Effector CD8-positive, alpha-beta T cell (primary cell): Measurements from ENCODE around the gene ERBB3.

Experiments used
- DNase-seq: peaks from one replicate; lab custom pipeline; 2025; lab: John Stamatoyannopoulos, UW

The ERBB3 gene

GRCh38 chr12:56130876-56131275 is 50.9 kb downstream of the ERBB3 start:
- no peak for DNase-seq

DNA sequence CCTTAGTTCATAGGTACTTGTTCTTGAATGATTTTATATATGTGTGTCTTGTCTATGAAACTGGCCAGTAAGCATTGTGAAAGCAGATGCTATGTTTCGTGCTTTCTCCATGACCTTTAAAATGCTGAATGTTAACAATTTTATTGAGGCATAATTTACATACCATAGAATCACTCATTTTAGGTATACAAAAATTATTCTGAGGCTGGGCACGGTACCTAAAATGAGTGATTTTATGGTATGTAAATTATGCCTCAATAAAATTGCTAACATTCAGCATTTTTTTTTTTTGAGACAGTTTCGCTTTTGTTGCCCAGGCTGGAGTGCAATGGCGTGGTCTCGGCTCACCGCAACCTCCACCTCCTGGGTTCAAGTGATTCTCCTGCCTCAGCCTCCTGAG is 54.9 kb downstream of the ERBB3 start:
- DNase-seq: no peak

GRCh38 chr12:56137853-56138571 is 58.0 kb downstream of the ERBB3 start:
- DNase-seq: no peak

- DNase-seq: no peak
These were observed 62.2 kb downstream of the ERBB3 start for GRCh38 chr12:56141946-56142784.

GRCh38 chr12:56143217-56143616 is 63.3 kb downstream of the ERBB3 start:
- DNase-seq: no peak

- DNase-seq: no peak
These were observed 63.9 kb downstream of the ERBB3 start for GRCh38 chr12:56143870-56144269.

DNA sequence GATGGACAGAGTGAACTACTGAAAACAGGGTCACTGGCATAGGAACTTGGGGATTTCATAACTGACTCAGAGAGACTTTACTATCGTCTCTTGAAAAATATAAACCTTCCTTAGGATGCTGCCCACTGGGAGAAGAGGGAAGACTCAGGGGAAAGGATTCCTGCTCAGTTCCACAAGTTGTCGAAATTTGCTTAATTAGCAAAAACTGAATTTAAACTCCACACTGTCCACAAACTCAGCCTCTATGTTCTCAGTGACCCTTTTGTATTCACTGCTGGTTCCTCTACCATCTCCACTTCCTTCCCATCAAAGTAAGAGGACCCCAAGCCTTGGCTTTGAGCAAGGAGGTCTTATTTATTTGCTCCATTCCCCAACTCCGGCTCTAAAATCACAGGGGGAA is 65.3 kb downstream of the ERBB3 start:
- DNase-seq: no peak

DNA sequence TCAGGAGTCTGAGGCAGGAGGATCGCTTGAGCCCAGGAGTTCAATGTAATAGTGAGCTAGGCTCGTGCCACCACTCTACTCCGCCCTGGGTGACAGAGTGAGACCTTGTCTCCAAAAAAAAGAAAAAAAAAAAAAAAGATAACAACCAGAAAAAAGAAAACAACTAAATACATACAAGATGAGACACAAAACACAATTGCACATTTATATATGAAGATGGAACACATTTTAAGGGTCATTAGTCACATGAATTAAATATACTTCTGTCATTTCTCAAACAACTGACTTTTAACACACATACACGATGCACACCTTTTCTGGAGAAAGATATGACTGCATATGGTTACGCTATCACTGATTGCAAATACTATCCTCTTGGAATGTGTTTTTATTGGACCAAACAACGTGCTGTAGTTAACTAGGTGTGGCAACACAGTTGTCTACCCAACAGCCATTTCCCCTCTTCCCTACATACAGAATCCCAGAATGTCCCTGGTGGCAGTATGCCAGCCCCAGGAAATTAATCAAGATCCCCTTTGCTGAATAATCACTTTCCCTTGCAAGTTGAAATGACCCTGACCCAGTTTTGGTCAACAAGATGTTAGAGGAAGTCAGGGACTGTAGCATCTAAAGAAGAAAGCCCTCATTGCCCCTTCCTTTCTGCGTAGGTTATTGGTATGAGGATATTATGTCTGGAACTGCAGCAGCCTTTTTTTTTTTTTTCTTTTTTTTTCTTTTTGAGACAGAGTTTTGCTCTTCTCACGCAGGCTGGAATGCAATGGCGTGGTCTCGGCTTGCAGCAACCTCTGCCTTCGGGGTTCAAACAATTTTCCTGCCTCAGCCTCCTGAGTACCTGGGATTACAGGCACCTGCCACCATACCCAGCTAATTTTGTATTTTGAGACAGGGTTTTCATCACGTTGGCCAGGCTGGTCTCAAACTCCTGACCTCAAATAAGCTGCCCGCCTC is 66.8 kb downstream of the ERBB3 start:
- DNase-seq: no peak

- DNase-seq: no peak
These were observed 70.6 kb downstream of the ERBB3 start for GRCh38 chr12:56150563-56150962.

- DNase-seq: peak; percentile 48
These were observed 71.7 kb downstream of the ERBB3 start for GRCh38 chr12:56151672-56152131.

GRCh38 chr12:56152132-56152755 is 72.3 kb downstream of the ERBB3 start, which contains the start of gene MYL6B:
MYL6B (plus strand) TSS chr12:56152587; CDS start chr12:56153919, 1,332 bp downstream.
- peak; percentile 82 for DNase-seq
